HEK293T (cell line): ENCODE measurements around the gene BRD4.

ENCODE experiments used
- CTCF ChIA-PET: fragments of 350-600 bp; formaldehyde crosslinking; extraction: SDS; loops from one replicate; lab custom pipeline; 2021; ENCODE audit warnings: antibody characterized with exemption, inconsistent platforms; lab: Yijun Ruan, JAX
- POLR2A ChIA-PET: fragments of 350-600 bp; formaldehyde crosslinking; extraction: SDS; loops from one replicate; lab custom pipeline; 2020; ENCODE audit warnings: antibody characterized with exemption, inconsistent platforms; lab: Yijun Ruan, JAX
- DNase-seq: peaks from one replicate; pipeline ENCODE4 v3.0.0; 2012; ENCODE audit warnings: mixed read lengths; ENCODE audit errors: extremely low spot score
- ARNT ChIP-seq: fragments of 450-650 bp; IDR thresholded peaks from 2 replicates; pipeline ENCODE4 v1.6.1; 2017; ENCODE audit warnings: mild to moderate bottlenecking
- BHLHE40 ChIP-seq: fragments of 450-650 bp; IDR thresholded peaks from 2 replicates; pipeline ENCODE4 v1.6.1; 2016; ENCODE audit warnings: mild to moderate bottlenecking, moderate library complexity, borderline replicate concordance
- CTBP1 ChIP-seq: fragments of 450-650 bp; IDR thresholded peaks from 2 replicates; pipeline ENCODE4 v1.6.1; 2016; ENCODE audit warnings: borderline replicate concordance
- ELF4 ChIP-seq: fragments of 450-650 bp; IDR thresholded peaks from 2 replicates; pipeline ENCODE4 v1.6.1; 2017; ENCODE audit warnings: antibody characterized with exemption
- FOXA1 ChIP-seq: fragments of 450-650 bp; IDR thresholded peaks from 2 replicates; pipeline ENCODE4 v1.6.1; 2016; ENCODE audit warnings: mild to moderate bottlenecking
- FOXK2 ChIP-seq: fragments of 450-650 bp; IDR thresholded peaks from 2 replicates; pipeline ENCODE4 v1.6.1; 2016; ENCODE audit warnings: mild to moderate bottlenecking
- FOXM1 ChIP-seq: fragments of 450-650 bp; IDR thresholded peaks from 2 replicates; pipeline ENCODE4 v1.6.1; 2017; ENCODE audit warnings: mild to moderate bottlenecking, borderline replicate concordance
- HDGF ChIP-seq: fragments of 450-650 bp; IDR thresholded peaks from 2 replicates; pipeline ENCODE4 v1.6.1; 2017; ENCODE audit warnings: antibody characterized with exemption, borderline replicate concordance
- L3MBTL2 ChIP-seq: fragments of 450-650 bp; conservative IDR thresholded peaks from 2 replicates; pipeline ENCODE4 v1.6.1; 2016; ENCODE audit warnings: mild to moderate bottlenecking
- LEF1 ChIP-seq: fragments of 450-650 bp; IDR thresholded peaks from 2 replicates; pipeline ENCODE4 v1.6.1; 2017; ENCODE audit warnings: mild to moderate bottlenecking, borderline replicate concordance
- NFRKB ChIP-seq: fragments of 450-650 bp; IDR thresholded peaks from 2 replicates; pipeline ENCODE4 v1.6.1; 2016; ENCODE audit warnings: mild to moderate bottlenecking, moderate library complexity
- PKNOX1 ChIP-seq: fragments of 450-650 bp; IDR thresholded peaks from 2 replicates; pipeline ENCODE4 v1.6.1; 2016
- SP1 ChIP-seq: fragments of 450-650 bp; IDR thresholded peaks from 2 replicates; pipeline ENCODE4 v1.6.1; 2017
- SUZ12 ChIP-seq: fragments of 450-650 bp; IDR thresholded peaks from 2 replicates; pipeline ENCODE4 v1.6.1; 2016; ENCODE audit warnings: mild to moderate bottlenecking
- TARDBP ChIP-seq: fragments of 450-650 bp; IDR thresholded peaks from 2 replicates; pipeline ENCODE4 v1.6.1; 2016
- ZNF384 ChIP-seq: fragments of 450-650 bp; IDR thresholded peaks from 2 replicates; pipeline ENCODE4 v1.6.1; 2016

The BRD4 gene

GRCh38 chr19:15279326-15279904, 52.9 kb downstream of the BRD4 start:
- DNase-seq: no peak
- TF ChIP-seq LEF1 (no peak), NFRKB (no peak), SP1 (no peak), FOXK2 (no peak)
- POLR2A ChIA-PET: no interaction called here
- CTCF ChIA-PET: interaction anchor here (0.6 kb wide), 1 partner anchor 31 kb away, joined by 3 read pairs; no protein-coding TSS in a partner anchor

GRCh38 chr19:15276620-15277215, 55.6 kb downstream of the BRD4 start:
- ChIA-PET CTCF (no interaction called here), POLR2A (no interaction called here)
- TF ChIP-seq NFRKB: no peak
- no peak for TF ChIP-seq PKNOX1
- no peak for TF ChIP-seq FOXA1
- no peak for TF ChIP-seq CTBP1
- TF ChIP-seq FOXK2: no peak
- TF ChIP-seq SP1: no peak
- no peak for TF ChIP-seq BHLHE40
- TF ChIP-seq ELF4: no peak
- TF ChIP-seq LEF1: no peak
- TF ChIP-seq TARDBP: no peak
- no peak for TF ChIP-seq FOXM1
- no peak for TF ChIP-seq HDGF
- no peak for TF ChIP-seq SUZ12
- TF ChIP-seq ARNT: no peak
- TF ChIP-seq ZNF384: no peak
- no peak for TF ChIP-seq L3MBTL2
- DNase-seq: no peak

- ChIA-PET CTCF (no interaction called here), POLR2A (no interaction called here)
- no peak for DNase-seq
- TF ChIP-seq FOXM1 (no peak), L3MBTL2 (no peak), NFRKB (no peak), ZNF384 (no peak), PKNOX1 (no peak)
Observed at GRCh38 chr19:15274477-15274876, 57.9 kb downstream of the BRD4 start.

GRCh38 chr19:15269806-15270205, 62.5 kb downstream of the BRD4 start:
- DNase-seq: no peak
- TF ChIP-seq SP1: no peak
- ChIA-PET CTCF (no interaction called here), POLR2A (no interaction called here)

- TF ChIP-seq FOXK2 (no peak), NFRKB (no peak), ELF4 (no peak), CTBP1 (no peak), ARNT (no peak), BHLHE40 (no peak), L3MBTL2 (no peak), PKNOX1 (no peak), LEF1 (no peak)
- CTCF ChIA-PET: no interaction called here
- DNase-seq: no peak
- POLR2A ChIA-PET: no interaction called here
Observed at GRCh38 chr19:15268928-15269253, 63.4 kb downstream of the BRD4 start.

- CTCF ChIA-PET: no interaction called here
Observed at GRCh38 chr19:15268192-15268927, 64.0 kb downstream of the BRD4 start.

More at GRCh38 chr19:15268192-15268927, 64.0 kb downstream of the BRD4 start:
- TF ChIP-seq CTBP1: no peak
- no peak for TF ChIP-seq ZNF384
- TF ChIP-seq L3MBTL2: no peak
- no peak for TF ChIP-seq TARDBP
- TF ChIP-seq FOXA1: no peak
- no peak for TF ChIP-seq SP1
- no peak for TF ChIP-seq ARNT
- TF ChIP-seq SUZ12: no peak
- no peak for TF ChIP-seq FOXM1
- TF ChIP-seq FOXK2: no peak
- no peak for TF ChIP-seq PKNOX1
- TF ChIP-seq BHLHE40: no peak
- no peak for TF ChIP-seq LEF1
- TF ChIP-seq ELF4: no peak
- no peak for TF ChIP-seq HDGF
- TF ChIP-seq NFRKB: no peak
- POLR2A ChIA-PET: interaction anchor here (1.0 kb wide), 1 partner anchor 64 kb away, joined by 3 read pairs; the partner anchor contains the start of gene BRD4
- DNase-seq: no peak
